NCI-H345 (cell line): ENCODE data around the gene RAB18.
"Not testable (repeated sequence)": the region's sequence is repeated elsewhere in the genome, so short reads cannot be mapped to it uniquely, and the experiment has no call there.

ENCODE experiments used
- DNase-seq: peaks from one replicate; lab custom pipeline; 2025; lab: John Stamatoyannopoulos, UW

The RAB18 gene

DNA sequence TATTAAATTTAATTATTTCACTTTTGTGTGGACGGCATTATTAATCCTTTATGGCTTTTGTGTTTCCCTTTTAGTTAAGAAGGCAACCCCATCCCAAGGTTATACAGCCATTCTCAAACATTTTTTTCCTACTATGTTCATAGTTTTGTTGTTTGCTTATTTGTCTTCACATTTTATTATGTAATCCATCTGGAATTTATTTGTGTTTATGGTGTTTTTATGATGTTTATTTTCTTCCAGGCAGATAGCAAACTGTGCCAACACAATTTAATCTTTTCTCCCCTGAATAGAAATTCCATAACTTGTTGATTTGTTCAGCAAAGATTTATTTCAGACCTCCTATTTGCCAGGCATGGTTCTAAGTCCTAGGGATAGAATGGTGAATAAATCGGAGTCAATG, 42.9 kb downstream of the RAB18 start:
- DNase-seq = no peak

DNA sequence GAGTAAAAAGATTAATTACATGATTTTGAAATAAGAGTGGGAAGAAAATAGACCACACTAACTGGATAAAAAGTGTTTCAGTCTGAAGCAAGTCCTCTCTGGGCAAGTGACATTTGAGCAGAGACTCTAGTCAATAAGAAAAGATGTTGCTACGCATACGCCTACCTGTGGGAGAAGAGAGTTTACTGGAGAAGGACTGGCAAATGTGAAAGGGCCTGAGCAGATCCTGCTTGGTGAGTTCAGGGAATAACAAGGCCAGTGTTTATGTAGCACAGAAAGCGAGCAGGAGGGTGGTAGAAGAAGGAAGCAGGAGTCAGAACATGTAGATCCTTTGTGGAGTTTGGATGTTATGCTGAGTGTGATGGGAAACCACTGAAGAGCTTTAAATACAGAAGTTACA, 43.4 kb downstream of the RAB18 start:
- no peak for DNase-seq

DNA sequence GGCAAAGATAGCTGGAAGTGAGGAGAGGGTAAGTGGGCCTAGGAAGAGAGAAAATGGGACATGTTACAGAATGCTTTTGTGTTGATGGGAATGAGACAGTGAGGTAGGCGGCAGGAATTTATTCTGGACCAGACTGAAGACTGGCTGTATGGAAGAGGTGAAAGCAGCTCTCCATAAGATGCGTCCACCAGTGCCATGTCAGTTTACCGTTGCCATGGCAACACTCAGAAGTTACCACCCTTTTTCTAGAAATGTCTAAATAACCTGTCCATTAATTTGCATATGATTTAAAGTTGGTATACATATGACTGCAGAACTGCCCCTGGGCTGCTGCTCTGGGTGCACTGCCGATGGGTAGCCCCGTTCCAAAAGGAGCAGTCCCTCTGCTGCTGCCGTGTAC, 46.7 kb downstream of the RAB18 start:
- DNase-seq = no peak

DNA sequence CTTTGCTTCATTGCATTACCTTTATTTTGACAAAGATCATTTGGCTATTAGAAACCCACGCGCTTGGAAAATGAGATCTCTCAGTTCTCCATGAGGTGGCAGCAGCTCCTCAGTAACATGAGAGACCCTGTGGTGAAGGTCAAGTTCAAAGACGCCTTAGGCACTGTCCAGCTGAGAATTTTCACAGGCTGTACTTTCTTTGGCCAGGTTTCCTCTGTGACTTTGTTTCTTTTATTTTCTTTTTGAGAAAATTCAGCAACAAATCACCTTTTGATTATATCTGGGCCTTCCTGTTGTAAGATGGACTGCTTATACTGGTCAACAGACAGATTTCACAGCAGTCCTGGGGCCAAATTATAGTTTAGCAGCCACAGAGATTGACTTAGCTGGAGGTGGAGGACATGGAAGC, 54.5 kb downstream of the RAB18 start:
- DNase-seq = peak; percentile 31

DNA sequence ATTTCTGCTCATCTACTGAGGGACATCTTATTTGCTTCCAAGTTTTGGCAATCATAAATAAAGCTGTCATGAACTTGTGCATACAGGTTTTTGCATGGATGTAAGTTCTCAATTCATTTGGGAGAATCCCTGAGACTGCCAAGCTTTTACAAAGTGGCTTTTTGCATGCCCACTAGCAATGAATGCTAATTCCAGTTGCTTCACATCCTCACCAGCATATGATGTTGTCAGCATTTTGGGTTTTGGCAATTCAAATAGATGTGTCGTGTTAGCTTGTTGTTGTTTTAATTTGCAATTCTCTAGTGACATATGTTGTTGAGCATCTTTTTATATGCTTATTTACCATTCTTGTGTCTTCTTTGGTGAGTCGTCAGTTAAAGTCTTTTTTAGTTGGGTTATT, 57.2 kb downstream of the RAB18 start:
- DNase-seq = no peak

DNA sequence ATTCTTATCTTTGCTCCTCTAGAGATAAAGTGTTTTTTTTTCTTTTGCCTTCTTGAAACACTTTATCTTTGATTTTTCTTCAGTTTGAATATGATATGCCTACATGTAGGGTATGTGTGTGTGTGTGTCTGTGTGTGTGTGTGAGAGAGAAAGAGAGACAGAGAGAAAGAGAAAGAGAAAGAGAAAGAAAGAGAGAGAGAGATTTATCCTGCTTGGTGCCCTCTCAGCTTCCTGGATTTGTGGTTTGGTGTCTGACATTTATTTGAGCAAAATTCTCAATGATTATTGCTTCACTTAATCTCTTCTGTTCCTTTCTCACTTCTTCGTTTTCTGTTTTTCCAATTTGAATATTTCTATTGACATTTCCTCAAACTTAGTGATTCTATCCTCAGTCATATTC, 60.3 kb downstream of the RAB18 start:
- no peak for DNase-seq

DNA sequence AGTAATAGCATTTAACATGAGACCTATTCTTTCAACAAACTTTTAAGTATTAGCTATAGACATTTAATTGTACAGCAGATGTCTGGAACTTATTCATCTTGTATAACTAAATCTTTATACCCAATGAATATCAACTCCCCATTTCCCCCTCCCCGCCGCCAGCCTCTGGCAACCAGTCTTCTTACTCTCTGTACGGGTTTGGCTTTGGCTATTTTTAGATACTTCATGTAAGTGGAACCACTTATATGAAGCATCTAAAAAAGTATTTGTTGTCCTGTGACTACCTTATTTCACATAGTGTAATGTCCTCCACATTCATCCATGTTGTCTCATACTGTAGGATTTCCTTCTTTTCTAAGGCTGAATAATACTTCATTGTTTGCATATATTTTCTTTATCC, 60.8 kb downstream of the RAB18 start:
- no peak for DNase-seq

DNA sequence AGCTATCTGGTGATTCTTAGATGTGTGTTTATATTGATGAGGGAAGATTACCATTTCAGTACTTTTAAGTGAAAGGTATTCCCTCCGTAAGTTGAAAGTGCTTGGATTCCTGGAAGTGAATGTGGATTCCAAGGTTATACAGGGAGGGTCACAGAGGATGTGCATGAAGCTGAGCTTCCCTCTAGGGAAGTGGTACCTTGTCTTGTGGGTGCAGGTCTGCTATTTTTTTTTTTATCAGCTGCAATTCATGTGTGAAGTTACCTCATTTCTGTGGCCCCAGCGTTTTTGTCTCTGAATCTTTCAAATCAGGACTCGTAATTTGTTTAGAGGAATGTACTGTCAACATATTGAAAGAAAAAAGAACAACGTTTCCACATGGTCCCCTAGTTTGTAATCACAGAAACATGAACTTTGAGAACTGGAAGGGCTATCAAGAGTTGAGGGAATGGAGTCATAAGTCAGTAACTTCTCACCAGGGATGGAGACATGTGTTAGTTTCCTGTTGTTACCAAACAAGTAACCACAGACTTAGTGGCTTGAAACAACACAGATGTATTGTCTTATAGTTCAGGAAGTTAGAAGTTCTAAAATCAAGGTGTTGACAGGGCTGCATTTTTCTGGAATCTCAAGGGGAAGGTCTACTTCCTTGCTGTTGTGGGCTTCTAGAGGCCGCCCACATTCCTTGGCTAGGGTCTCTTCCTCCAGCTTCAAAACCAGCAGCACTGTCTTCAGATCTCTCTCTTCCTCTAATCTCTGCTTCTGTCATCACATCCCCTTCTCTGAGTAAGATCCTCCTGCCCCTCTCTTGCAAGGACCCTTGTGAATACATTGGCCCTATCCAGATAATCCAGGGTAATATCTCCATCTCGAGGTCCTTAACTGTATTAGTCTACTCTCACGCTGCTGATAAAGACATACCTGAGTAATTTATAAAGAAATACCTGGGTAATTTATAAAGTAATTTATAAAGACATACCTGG, 64.4 kb downstream of the RAB18 start:
- no peak for DNase-seq

DNA sequence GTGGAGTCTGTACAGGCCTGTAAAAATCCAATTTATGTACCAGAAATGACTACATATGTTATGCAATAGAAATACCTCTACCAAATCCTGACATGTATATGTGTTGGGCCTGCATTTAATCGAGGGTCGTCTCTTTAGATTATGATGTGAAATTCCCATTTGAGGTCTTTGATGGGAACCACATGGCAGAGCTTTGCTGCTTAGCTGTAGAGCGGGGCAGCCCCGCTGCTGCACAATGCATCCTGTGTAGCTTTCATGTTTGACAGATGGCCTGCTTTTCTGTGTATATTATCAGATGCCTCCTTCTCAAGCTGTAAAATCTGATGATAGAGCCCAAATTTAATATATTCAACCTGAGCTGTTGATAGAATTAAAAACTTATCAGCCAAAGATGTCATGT, 65.8 kb downstream of the RAB18 start:
- DNase-seq = no peak

DNA sequence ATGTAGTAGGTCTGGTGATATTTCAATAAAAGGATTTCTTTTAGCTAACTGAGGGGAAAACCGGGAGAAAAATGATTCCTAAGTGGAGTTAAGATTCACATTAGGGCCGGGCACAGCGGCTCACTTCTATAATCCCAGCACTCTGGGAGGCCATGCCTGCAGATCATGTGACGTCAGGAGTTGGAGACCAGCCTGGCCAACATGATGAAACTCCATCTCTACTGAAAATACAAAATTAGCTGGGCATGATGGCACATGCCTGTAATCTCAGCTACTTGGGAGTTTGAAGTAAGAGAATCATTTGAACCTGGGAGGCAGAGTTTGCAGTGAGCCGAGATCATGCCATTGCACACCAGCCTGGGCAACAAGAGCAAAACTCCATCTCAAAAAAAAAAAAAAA, 72.9 kb downstream of the RAB18 start:
- not testable (repeated sequence) for DNase-seq

DNA sequence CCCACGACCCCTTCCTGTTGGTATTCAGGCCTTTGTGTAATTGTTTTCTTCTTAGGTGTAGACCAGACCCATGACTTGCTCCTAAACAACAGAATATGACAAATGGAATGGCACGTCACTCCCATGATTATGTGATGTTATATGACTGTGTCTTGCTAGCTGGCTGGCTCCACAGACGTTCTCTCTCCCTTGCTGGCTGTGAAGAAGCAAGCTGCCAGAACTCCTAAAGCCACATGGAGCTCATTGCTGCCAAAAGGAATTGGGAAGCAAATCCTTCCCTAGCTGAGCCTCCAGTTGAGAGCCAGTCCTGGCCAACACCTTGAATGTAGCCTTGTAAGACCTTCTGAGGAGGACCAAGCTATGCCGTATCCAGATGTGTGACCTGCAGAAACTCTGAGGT, 74.2 kb downstream of the RAB18 start:
- no peak for DNase-seq

DNA sequence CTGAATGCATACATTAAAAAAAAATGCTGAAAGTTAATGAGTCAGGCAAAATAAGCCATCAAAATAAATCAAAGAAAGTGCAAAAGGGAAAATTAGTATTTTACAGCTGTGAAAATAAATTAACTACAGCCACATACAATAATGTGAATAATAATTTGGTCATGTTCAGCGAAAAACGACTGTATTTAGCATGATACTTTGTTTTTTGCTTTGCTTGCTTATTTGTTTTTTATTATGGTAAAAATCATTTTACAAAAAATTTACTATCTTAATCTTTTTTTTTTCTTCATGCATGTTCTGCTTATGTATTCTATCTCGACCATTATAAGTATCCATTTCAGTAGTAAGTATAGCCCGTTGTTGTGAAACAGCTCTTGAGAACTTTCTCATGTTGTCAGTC, 77.1 kb downstream of the RAB18 start:
- no peak for DNase-seq

DNA sequence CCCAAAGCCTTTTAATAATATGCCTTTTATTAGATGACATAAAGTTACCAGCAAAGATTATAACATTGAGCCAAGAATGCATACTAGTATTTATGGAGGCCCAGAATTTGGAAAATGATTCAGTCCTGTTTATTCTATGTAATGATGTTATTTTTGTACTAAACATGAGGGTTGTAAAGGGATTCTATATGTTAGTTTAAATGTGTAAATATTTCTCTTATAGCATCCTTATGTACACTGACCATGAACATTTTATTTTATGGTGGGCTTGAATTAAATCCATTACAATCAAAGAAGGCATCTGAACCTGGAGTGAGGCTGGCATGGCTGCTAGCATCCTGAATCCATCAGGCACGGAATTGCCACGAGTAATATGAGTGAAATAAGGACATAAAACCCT, 80.2 kb downstream of the RAB18 start:
- no peak for DNase-seq
